Stimulated activated CD8-positive, alpha-beta memory T cell treated with anti-CD3 and anti-CD28 coated beads, Interleukin-12 subunit alpha, Interleukin-12 subunit beta, amount 100 ng/mL, for 24 hours (primary cell): ENCODE results near the gene NDUFAF5.

Source experiments
- DNase-seq: peaks from one replicate; pipeline ENCODE4 v3.0.0-alpha.2; 2020; ENCODE audit errors: extremely low read depth

NDUFAF5 gene

GRCh38 chr20:13822459-13822858 lies 37.6 kb downstream of the NDUFAF5 start:
- no peak for DNase-seq

DNA sequence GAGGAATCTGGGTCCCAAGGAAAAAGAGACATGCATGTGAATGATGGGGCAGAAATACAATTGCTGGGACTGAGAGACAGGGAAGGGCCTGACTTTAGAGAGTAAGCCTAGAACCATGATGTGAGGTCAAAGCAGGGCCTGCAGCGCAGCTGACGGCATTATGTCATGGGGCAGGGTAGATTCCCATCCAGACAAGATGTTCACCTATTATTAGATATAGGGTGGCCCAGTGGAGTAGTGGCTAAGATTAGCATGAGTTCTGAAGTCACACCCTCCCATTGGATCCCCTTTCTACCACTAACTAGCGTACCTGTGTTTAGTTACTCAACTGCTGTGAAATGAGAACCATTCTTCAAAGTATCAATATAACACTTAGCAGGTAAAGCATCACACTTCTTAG lies 39.6 kb downstream of the NDUFAF5 start:
- DNase-seq = no peak

- no peak for DNase-seq
These were observed 40.6 kb downstream of the NDUFAF5 start for GRCh38 chr20:13825465-13825864.

GRCh38 chr20:13831476-13831875 lies 46.6 kb downstream of the NDUFAF5 start:
- no peak for DNase-seq

DNA sequence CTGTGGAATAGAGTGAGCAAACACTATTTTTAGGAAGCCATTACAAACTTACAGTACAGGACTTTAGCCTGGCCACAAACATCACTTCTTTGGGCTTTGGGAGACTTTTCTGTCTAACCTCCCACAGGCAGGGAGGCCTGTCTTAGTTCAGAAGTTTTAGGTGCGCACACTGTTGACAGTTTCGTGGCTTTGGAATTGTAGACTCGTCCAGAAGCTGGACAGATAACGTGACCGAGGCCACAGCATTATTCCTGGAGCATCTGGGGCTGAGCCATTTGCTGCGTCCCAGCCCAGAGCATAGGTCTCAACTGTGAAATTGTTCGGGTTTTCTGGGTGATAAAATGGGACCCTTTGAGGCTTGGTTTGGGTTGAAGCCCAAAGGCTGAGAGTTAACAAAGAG lies 53.8 kb downstream of the NDUFAF5 start:
- DNase-seq = no peak

- no peak for DNase-seq
These were observed 54.7 kb downstream of the NDUFAF5 start for GRCh38 chr20:13839421-13840092.

- no peak for DNase-seq
These were observed 55.3 kb downstream of the NDUFAF5 start for GRCh38 chr20:13840093-13840465.

- no peak for DNase-seq
These were observed 56.4 kb downstream of the NDUFAF5 start for GRCh38 chr20:13841206-13841605.

DNA sequence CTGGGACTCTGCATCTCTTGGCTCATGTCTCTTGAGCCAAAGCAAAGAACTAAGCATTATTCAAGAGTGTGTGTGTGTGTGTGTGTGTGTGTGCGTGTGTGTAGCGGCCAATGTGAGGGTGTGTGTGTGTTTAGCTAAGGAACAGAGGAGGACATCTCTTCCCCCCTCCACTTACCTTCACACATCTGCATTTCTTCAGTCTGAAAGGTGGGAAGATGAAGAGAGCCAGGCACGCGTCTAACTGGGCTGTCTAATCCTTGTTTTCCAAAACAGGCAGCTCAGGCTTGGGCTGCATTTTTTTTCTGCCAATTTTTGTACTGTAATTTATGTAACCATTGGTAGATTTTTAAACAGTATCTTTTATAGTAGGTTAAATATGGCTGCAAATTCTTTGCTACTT lies 59.5 kb downstream of the NDUFAF5 start:
- DNase-seq = no peak

DNA sequence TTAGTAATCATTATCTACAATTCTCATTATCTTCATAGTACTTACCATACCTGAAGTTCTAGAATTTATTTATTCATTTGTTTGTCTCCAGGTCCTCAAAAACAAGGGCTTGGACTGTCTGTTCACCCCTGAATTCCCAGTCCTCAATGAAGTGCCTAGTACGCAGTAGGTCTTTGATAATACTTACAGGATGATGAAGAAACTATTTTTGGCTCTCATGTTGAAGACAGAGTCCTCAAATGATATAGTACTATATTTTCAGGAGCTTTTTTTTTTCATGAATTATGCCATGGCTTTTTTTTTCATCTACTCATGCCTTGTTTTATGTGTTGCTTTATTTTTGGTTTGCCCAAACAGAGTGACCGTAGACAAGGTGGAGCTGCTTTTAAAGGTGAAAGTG lies 66.5 kb downstream of the NDUFAF5 start:
- DNase-seq = no peak

- no peak for DNase-seq
These were observed 67.5 kb downstream of the NDUFAF5 start for GRCh38 chr20:13852306-13852705.

DNA sequence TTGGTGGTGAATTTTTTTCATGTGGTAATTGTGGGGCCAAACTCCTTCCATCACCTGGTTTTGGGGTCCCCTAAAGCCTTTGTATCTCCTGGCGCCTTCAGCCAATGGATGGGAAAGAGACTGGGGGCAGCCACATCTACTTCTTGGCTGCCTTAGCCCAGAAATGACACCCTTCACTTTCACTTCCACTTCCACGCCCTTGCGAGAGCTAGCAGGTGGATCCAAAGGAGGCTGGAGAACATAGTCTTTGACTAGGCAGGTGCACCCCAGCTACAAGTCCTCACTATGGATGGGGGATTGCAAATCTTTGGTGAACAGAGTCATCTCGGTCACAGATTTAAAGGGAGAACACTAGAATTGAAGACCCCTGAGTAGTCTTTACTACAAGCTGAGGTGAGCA lies 70.8 kb downstream of the NDUFAF5 start:
- DNase-seq = no peak

DNA sequence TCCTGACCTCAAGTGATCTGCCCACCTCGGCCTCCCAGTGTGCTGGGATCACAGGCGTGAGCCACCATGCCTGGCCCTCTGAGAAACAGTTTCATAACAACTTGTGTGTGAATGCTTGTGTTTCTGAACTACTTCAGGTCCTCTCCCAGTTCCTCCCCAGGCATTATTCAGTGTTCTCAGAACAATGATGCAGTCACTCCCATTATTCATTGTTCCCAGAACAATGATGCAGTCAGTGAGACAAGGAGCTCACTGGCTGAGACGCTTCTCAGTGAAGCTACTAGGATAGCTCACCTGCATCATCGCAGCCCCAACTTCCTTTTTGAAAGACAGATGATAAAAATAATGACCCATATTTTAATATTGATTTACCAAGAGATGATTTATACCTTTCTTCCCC lies 71.5 kb downstream of the NDUFAF5 start:
- DNase-seq = no peak

- no peak for DNase-seq
These were observed 72.5 kb downstream of the NDUFAF5 start for GRCh38 chr20:13857304-13857703.

DNA sequence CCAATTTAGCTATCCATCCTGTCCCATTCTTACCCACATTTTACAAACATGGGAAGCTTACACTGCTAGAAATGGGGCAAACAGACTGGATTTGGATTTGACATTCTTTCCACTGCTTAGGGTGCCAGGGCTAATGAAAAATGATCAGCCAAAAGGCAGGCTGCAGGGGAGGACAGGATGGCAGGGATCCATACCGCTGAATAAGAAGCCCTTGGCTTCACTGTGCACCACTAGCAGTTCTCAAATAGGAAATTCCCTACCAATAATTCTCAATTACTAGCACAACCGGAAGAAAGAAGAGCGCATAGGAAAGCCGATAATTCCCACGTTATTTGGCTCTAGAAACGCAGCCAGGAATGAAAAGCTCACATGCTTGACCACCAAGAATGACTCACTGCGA lies 73.1 kb downstream of the NDUFAF5 start:
- no peak for DNase-seq

DNA sequence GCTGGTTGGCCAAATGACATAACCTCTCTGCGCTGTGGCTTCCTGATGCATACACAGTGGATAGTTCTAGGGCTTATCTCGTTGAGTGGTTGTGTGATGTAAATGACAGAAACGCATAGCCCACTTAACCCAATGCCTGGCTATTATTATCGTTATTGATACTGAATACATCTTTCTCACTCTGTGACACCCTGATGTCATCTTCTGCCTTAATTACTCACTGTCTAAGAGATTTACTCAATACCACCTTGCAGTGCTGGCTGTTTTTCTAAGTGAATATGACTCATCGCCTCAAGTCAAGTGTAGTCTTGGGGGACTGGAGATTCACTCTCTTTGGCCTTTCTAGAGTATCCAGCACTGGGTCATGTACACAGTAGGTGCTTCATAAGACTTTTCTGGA lies 73.6 kb downstream of the NDUFAF5 start:
- no peak for DNase-seq

DNA sequence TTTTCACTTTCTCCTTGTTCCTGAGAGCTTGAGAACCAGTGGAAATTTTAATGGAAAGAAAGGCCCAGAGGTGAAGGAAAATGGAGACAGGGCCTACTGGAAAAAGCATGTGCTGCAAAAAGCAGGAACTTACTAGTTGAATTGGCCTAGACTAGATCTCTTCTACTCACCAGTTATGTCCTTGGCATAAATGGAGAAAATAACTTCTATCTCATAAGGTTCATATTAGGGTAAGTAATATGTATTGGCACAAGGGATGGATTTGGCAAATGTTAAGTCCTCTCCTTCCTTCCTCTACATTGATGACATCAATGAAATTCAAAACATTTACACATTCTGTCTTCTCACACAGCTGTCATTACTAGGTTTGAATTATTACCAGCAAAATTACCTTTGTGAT lies 74.0 kb downstream of the NDUFAF5 start:
- DNase-seq = no peak

DNA sequence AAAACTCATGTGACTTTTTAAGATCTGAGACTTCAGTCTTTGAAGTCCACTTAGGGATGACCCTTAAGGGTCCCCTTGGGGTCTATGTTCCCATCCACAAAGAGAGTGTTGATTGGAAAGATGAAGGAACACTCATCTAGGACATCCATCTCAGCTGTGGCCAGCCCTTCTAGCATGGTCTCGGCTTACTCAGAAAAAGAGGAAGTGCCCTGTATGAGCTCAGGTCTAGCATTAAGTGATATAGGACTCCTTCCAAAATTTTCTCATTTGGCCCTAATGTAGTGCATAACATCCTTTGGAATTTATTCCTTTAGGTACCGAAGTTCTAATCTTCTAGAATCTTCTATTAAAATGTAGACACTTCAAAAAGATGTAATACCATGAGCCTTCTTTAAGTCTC lies 77.4 kb downstream of the NDUFAF5 start:
- DNase-seq = no peak

GRCh38 chr20:13863244-13863643 lies 78.4 kb downstream of the NDUFAF5 start:
- DNase-seq = no peak

DNA sequence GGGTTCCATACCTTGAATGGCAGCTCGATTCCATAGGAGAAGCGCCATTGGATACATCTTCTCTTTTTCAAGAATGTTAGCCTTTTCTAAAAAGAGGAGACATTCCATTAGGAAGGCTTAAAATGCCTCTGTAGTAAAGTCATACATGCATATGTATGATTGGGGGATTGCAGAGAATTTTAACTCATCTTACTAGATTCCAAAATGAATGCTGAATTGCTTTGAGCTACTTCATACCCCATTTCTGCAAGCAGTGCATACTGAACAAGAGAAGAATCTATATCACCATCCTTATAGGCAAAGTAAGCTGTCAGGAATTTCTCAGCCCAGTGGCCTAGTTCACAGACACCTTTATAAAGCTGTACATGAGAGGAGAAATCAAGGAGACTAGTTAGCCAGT lies 80.3 kb downstream of the NDUFAF5 start:
- DNase-seq = no peak

GRCh38 chr20:13865791-13866351 lies 81.0 kb downstream of the NDUFAF5 start:
- no peak for DNase-seq

DNA sequence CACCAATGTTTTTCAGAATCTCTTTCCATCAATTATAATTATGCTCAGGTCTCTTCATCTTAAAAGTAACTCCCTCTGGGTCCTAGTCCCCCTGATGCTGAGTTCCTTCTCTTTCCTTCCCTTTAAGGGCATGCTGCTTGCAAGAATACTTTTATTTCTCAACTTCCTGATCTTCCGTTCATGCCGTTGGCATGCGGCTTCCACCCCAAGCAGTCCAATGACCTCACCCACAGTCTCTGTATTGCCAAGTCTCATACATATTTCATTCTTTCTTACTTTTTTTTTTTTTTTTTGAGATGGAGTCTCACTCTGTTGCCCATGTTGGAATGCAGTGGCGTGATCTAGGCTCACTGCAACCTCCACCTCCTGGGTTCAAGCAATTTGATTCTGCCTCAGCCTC lies 83.5 kb downstream of the NDUFAF5 start:
- no peak for DNase-seq

DNA sequence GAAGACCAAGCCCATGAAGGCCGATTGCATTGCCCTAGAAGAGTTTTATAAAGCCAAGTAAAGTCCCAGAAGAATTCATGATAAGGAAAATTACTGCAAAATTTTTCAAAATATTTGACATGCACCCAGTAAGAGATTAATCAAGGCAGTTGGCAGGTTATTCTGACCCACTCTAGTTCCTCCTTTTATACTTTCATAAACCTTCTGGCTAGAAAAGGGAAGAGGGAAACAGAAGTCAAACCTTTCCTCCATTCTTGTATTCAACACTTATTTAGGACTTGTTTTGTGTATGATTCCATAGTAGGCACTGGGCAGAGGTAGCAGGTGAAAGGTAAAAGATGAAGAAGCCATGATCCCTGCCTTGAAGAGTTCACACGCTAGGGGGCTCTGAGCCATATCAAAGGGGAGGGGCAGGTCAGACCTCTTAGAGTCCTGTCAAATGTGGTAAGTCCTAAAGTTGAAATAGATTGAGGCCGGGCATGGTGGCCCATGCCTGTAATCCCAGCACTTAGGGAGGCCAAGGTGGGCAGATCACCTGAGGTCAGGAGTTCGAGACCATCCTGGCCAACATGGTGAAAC lies 85.4 kb downstream of the NDUFAF5 start:
- DNase-seq = no peak
